AML-193 (cell line): ENCODE measurements around the gene ALDH1B1.
"Not testable (repeated sequence)": the region's sequence is repeated elsewhere in the genome, so short reads cannot be mapped to it uniquely, and the experiment has no call there.

Experiments
- DNase-seq, 2 experiments: peaks; one replicate each; lab custom pipeline; 2025; lab: John Stamatoyannopoulos, UW

Gene ALDH1B1

GRCh38 chr9:38361473-38361850 is 31.0 kb upstream of the ALDH1B1 start:
- no peak for DNase-seq

- DNase-seq, result peak in 1 of 2 experiments; percentile 5
These were observed 29.5 kb upstream of the ALDH1B1 start for GRCh38 chr9:38362852-38363588.

- no peak for DNase-seq
These were observed 28.9 kb upstream of the ALDH1B1 start for GRCh38 chr9:38363589-38363925.

GRCh38 chr9:38367898-38368297 is 24.6 kb upstream of the ALDH1B1 start:
- DNase-seq, result no peak

DNA sequence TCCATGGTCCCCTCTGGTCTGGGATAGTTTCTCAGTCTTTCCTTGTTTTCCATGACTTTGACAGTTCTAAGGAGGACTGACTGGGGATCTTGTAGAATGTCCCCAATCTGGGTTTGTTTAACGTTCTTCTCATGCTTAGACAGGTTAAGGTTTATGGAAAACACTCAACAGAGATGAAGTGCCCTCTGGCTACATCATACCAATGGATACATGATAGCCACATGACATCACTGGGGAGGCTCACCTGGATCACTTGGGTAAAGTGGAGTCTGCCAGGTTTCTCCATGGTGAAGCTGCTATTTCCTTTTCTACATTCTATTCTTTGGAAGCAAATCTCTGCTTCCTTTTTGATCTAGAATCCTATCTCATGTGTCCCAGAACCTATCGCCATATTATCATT is 23.8 kb upstream of the ALDH1B1 start:
- no peak for DNase-seq

GRCh38 chr9:38370176-38370575 is 22.3 kb upstream of the ALDH1B1 start:
- DNase-seq, result no peak

- no peak for DNase-seq
These were observed 21.0 kb upstream of the ALDH1B1 start for GRCh38 chr9:38371495-38371894.

DNA sequence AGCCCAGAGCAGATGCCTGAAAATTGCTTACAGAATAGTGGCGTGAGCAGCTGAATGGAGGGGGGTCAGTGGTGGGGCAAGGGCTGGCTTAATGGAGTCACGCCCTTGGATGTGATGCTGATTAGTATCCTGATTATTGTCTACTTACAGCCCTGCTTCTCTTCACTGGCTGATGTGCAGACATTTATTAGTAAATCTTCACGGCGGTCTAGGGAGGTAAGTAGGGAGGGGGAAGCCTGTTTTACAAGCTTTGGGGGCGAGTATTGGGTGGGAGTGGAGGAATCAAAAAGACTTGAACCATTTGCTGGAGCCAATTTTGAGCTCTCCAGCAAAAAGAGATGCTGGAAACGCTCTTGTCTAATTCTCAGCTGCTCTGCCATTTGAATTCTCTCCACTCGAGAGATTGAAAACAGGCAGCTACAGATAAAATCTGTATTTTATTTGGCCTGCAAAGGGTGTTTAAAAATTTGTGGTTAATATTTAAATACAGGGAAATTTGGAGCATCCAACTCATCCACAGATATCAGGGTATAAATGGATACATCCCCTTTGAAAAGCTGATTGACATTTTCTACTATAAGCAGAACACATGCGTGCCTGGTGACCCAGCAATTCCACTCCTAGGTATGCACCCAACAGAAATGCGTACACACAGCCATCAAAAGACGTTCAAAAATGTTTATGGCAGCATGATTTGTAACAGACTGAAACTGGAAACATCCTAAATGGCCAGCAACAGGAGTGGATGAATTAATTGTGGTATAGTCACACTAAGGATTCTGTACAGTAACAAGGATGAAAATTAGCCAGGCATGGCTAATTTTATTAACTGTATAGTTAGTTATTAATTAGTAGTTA is 19.5 kb upstream of the ALDH1B1 start:
- no peak for DNase-seq

DNA sequence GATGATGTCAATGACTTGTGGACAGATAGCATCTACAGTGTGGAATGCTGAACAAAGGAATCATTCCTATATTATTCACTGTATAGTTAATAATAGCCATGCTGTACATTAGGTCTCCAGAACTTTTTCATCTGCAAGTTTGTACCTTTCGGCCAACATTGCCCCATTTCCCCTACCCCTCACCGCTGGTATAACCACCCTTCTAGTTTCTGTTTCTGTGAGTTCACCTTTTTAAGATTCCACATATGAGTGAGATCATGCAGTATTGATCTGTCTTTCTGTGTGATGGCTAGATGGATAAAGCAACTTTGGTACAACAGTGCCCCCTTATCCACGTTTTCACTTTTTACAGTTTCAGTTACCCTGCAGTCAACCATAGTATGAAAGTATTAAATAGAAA is 18.8 kb upstream of the ALDH1B1 start:
- DNase-seq, result no peak

GRCh38 chr9:38374847-38375571 is 17.5 kb upstream of the ALDH1B1 start:
- DNase-seq, result no peak

GRCh38 chr9:38375572-38375963 is 16.9 kb upstream of the ALDH1B1 start:
- no peak for DNase-seq

- DNase-seq, result no peak
These were observed 16.4 kb upstream of the ALDH1B1 start for GRCh38 chr9:38376021-38376670.

DNA sequence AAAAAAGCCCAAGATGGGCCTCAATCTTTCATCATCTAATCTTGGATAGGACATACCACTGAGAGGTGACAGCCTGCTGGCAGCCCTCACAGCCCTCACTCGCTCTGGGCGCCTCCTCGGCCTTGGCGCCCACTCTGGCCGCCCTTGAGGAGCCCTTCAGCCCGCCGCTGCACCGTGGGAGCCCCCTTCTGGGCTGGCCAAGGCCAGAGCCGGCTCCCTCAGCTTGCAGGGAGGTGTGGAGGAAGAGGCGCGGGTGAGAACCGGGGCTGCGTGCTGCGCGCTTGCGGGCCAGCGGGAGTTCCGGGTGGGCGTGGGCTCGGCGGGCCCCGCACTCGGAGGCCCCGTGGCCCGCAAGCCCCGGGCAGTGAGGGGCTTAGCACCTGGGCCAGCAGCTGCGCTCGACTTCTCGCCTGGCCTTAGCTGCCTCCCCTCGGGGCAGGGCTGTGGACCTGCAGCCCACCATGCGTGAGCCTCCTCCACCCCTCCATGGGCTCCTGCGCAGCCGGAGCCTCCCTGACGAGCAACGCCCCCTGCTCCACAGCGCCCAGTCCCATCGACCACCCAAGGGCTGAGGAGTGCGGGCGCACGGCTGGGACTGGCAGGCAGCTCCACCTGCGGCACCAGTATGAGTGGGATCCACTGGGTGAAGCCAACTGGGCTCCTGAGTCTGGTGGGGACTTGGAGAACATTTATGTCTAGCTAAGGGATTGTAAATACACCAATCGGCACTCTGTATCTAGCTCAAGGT is 15.0 kb upstream of the ALDH1B1 start:
- DNase-seq, result not testable (repeated sequence)

- DNase-seq, result no peak
These were observed 12.2 kb upstream of the ALDH1B1 start for GRCh38 chr9:38380230-38380871.

GRCh38 chr9:38380872-38381534 is 11.5 kb upstream of the ALDH1B1 start:
- DNase-seq, result no peak

DNA sequence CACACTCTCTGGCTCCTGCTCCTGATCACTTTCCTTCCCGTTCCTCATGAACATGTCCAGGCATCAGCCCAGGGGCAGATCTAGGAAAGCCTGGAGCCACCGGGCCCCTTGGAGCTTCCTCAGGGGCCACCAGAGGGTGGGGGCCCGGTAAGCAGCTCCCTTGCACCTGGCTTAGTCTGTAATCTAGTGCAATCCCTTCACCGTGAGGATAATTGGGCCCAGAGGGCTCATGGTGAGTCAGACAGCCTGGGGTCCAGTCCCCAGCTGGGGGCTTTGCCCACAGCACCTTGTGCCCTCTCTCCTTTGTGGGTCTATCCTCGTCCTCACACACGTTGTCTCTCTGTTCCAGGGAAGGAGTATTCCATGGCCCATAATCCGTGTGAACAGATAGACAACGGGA is 10.4 kb upstream of the ALDH1B1 start:
- DNase-seq, result no peak

GRCh38 chr9:38384990-38385848 is 7.3 kb upstream of the ALDH1B1 start:
- DNase-seq, result no peak

GRCh38 chr9:38385896-38386295 is 6.6 kb upstream of the ALDH1B1 start:
- no peak for DNase-seq

DNA sequence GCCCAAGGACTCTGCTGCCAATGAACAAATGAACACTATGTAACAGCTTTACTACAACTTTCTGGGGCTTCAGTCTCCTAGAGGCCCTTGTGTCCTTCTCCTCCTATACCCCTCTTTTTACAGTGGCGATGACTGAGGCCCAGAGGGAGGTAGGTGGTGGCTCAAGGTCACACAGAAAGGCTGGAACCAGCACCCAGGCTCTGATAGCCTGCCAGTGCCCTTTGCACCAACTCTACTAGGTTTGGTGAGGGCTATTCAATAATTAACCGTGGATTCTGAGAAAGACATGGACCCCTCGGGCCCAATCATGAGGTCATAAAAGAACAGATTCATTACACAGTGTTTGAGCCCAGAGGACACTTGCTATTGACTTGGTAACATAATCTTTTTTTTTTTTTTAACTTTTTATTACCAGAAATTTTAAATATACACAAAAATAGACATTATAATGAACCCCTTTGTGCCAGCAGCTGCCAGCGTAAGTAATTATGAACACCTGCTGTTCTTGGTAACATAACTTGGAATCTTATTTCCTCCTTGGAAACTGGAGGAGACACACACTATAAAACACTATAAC is 6.1 kb upstream of the ALDH1B1 start:
- DNase-seq, result no peak
